ENCODE measurements around the gene LOXL1.
"Not testable (repeated sequence)": the region's sequence is repeated elsewhere in the genome, so short reads cannot be mapped to it uniquely, and the experiment has no call there.

LOXL1 gene

GRCh38 chr15:73965094-73965757 lies 39.0 kb downstream of the LOXL1 start:
- peaks cover 16% of the 10 kb centered on the region for H3K4me1 ChIP-seq (ENCODE audit: control insufficient read depth, low read depth, low read length)
- H3K27me3 ChIP-seq (ENCODE audit: control insufficient read depth, insufficient read depth, low read length) = no peaks in the 10 kb centered on the region
- H3K9me3 ChIP-seq (ENCODE audit: control insufficient read depth, low read depth, low read length) = no peaks in the 10 kb centered on the region
- H3K4me3 ChIP-seq (ENCODE audit: low read length) = peak overlapping the region; percentile 14
- no peak overlapping the region for H3K27ac ChIP-seq (ENCODE audit: low read length)
- no peaks in the 10 kb centered on the region for H3K36me3 ChIP-seq (ENCODE audit: control insufficient read depth, low read depth, low read length)
- peak overlapping the region; percentile 24 for H3K9ac ChIP-seq (ENCODE audit: low read length)

GRCh38 chr15:73965758-73966113 lies 39.5 kb downstream of the LOXL1 start:
- Histone ChIP-seq H3K9ac (ENCODE audit: low read length) (no peak overlapping the region), H3K9me3 (ENCODE audit: control insufficient read depth, low read depth, low read length) (no peaks in the 10 kb centered on the region), H3K27me3 (ENCODE audit: control insufficient read depth, insufficient read depth, low read length) (no peaks in the 10 kb centered on the region), H3K4me3 (ENCODE audit: low read length) (no peak overlapping the region), H3K4me1 (ENCODE audit: control insufficient read depth, low read depth, low read length) (peaks cover 16% of the 10 kb centered on the region), H3K27ac (ENCODE audit: low read length) (no peak overlapping the region), H3K36me3 (ENCODE audit: control insufficient read depth, low read depth, low read length) (no peaks in the 10 kb centered on the region)

DNA sequence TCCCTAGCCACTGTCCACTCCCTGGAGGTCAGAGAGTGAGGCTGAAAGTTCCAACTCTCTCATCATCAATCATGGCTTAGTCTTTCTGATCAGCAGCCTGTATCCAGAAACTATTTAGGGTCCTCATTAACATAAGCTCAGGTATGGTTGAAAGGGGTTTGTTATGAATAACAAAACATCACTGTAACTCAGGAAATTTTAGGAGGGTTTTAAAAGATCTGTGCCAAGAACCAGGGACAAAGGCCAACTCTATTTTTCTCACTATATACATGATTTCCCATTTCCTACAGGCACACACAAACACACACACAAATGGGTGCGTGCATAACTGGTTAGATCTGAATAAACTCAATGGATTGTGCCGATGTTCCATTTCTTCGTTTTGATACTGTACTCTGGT lies 42.2 kb downstream of the LOXL1 start:
- no peak overlapping the region for H3K27ac ChIP-seq (ENCODE audit: low read length)
- H3K4me1 ChIP-seq (ENCODE audit: control insufficient read depth, low read depth, low read length) = peaks cover 18% of the 10 kb centered on the region
- peaks cover 4% of the 10 kb centered on the region for H3K27me3 ChIP-seq (ENCODE audit: control insufficient read depth, insufficient read depth, low read length)
- H3K36me3 ChIP-seq (ENCODE audit: control insufficient read depth, low read depth, low read length) = no peaks in the 10 kb centered on the region
- no peaks in the 10 kb centered on the region for H3K9me3 ChIP-seq (ENCODE audit: control insufficient read depth, low read depth, low read length)
- H3K9ac ChIP-seq (ENCODE audit: low read length) = no peak overlapping the region
- H3K4me3 ChIP-seq (ENCODE audit: low read length) = no peak overlapping the region

GRCh38 chr15:73969151-73969759 lies 43.0 kb downstream of the LOXL1 start:
- peaks cover 4% of the 10 kb centered on the region for H3K27me3 ChIP-seq (ENCODE audit: control insufficient read depth, insufficient read depth, low read length)
- no peaks in the 10 kb centered on the region for H3K36me3 ChIP-seq (ENCODE audit: control insufficient read depth, low read depth, low read length)
- no peak overlapping the region for H3K9ac ChIP-seq (ENCODE audit: low read length)
- peaks cover 18% of the 10 kb centered on the region for H3K4me1 ChIP-seq (ENCODE audit: control insufficient read depth, low read depth, low read length)
- H3K9me3 ChIP-seq (ENCODE audit: control insufficient read depth, low read depth, low read length) = no peaks in the 10 kb centered on the region
- no peak overlapping the region for H3K4me3 ChIP-seq (ENCODE audit: low read length)
- H3K27ac ChIP-seq (ENCODE audit: low read length) = no peak overlapping the region

- no peak overlapping the region for H3K27ac ChIP-seq (ENCODE audit: low read length)
- H3K27me3 ChIP-seq (ENCODE audit: control insufficient read depth, insufficient read depth, low read length) = peaks cover 4% of the 10 kb centered on the region
- no peak overlapping the region for H3K9ac ChIP-seq (ENCODE audit: low read length)
- H3K36me3 ChIP-seq (ENCODE audit: control insufficient read depth, low read depth, low read length) = no peaks in the 10 kb centered on the region
- no peak overlapping the region for H3K4me3 ChIP-seq (ENCODE audit: low read length)
- H3K4me1 ChIP-seq (ENCODE audit: control insufficient read depth, low read depth, low read length) = peaks cover 7% of the 10 kb centered on the region
- no peaks in the 10 kb centered on the region for H3K9me3 ChIP-seq (ENCODE audit: control insufficient read depth, low read depth, low read length)
Measured at GRCh38 chr15:73972984-73973682, 46.9 kb downstream of the LOXL1 start.

GRCh38 chr15:73973683-73974200 lies 47.5 kb downstream of the LOXL1 start:
- H3K36me3 ChIP-seq (ENCODE audit: control insufficient read depth, low read depth, low read length); H3K4me1 ChIP-seq (ENCODE audit: control insufficient read depth, low read depth, low read length); H3K27me3 ChIP-seq (ENCODE audit: control insufficient read depth, insufficient read depth, low read length); H3K27ac ChIP-seq (ENCODE audit: low read length); H3K4me3 ChIP-seq (ENCODE audit: low read length); H3K9me3 ChIP-seq (ENCODE audit: control insufficient read depth, low read depth, low read length); H3K9ac ChIP-seq (ENCODE audit: low read length): not testable (repeated sequence)

- H3K27me3 ChIP-seq (ENCODE audit: control insufficient read depth, insufficient read depth, low read length); H3K9me3 ChIP-seq (ENCODE audit: control insufficient read depth, low read depth, low read length); H3K9ac ChIP-seq (ENCODE audit: low read length); H3K27ac ChIP-seq (ENCODE audit: low read length); H3K4me3 ChIP-seq (ENCODE audit: low read length); H3K4me1 ChIP-seq (ENCODE audit: control insufficient read depth, low read depth, low read length); H3K36me3 ChIP-seq (ENCODE audit: control insufficient read depth, low read depth, low read length): not testable (repeated sequence)
Measured at GRCh38 chr15:73975440-73976125, 49.3 kb downstream of the LOXL1 start.

- H3K36me3 ChIP-seq (ENCODE audit: control insufficient read depth, low read depth, low read length) = no peaks in the 10 kb centered on the region
Measured at GRCh38 chr15:73978896-73979295, 52.6 kb downstream of the LOXL1 start.

DNA sequence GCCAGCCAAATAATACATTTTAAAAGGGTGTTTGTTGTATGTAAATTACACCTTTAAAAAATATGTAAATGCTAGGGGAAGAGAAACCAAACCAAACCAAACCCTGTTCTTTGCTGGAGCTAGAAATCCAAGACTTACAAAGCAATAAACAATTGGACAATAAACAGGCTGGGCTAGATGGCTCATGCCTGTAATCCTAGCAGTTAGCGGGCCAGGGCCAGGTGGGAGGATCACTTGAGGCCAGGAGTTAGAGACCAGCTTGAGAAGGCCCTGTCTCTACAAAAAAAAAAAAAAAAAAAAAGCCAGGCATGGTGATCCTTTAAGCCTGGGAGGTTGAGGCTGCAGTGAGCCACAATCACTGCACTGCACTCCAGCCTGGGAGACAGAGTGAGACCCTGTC lies 53.4 kb downstream of the LOXL1 start:
- Histone ChIP-seq H3K27ac (ENCODE audit: low read length) (no peak overlapping the region), H3K4me1 (ENCODE audit: control insufficient read depth, low read depth, low read length) (no peaks in the 10 kb centered on the region), H3K36me3 (ENCODE audit: control insufficient read depth, low read depth, low read length) (no peaks in the 10 kb centered on the region), H3K9ac (ENCODE audit: low read length) (no peak overlapping the region), H3K9me3 (ENCODE audit: control insufficient read depth, low read depth, low read length) (no peaks in the 10 kb centered on the region), H3K27me3 (ENCODE audit: control insufficient read depth, insufficient read depth, low read length) (no peaks in the 10 kb centered on the region), H3K4me3 (ENCODE audit: low read length) (no peak overlapping the region)

More at GRCh38 chr15:73978896-73979295, 52.6 kb downstream of the LOXL1 start:
- H3K9me3 ChIP-seq (ENCODE audit: control insufficient read depth, low read depth, low read length) = no peaks in the 10 kb centered on the region
- H3K4me3 ChIP-seq (ENCODE audit: low read length) = no peak overlapping the region
- no peak overlapping the region for H3K27ac ChIP-seq (ENCODE audit: low read length)
- H3K4me1 ChIP-seq (ENCODE audit: control insufficient read depth, low read depth, low read length) = no peaks in the 10 kb centered on the region
- no peaks in the 10 kb centered on the region for H3K27me3 ChIP-seq (ENCODE audit: control insufficient read depth, insufficient read depth, low read length)
- no peak overlapping the region for H3K9ac ChIP-seq (ENCODE audit: low read length)

DNA sequence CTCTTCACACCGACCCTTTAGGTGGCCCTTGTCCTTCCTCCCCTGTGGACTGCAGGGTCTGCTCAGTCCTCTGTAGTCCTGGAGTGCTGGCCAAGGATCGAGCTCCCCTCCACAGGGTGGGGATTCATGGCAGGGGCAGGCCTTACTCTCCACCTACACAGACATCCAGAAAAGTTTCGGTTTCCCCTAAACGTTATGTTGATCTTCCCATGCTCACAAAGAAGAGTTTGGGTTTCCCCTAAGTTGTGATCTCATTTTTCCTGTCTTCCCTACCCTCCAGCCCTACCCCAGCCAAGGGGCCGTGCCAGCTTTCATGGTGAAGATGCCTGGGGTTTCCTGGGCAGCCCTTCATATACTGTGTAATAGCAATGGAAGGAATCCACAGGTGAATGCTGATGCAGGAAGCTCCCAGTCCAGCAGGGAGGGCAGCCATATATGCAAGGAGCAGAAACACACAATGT lies 55.5 kb downstream of the LOXL1 start:
- Histone ChIP-seq H3K36me3 (ENCODE audit: control insufficient read depth, low read depth, low read length) (no peaks in the 10 kb centered on the region), H3K4me3 (ENCODE audit: low read length) (no peak overlapping the region), H3K9ac (ENCODE audit: low read length) (no peak overlapping the region), H3K27ac (ENCODE audit: low read length) (no peak overlapping the region), H3K27me3 (ENCODE audit: control insufficient read depth, insufficient read depth, low read length) (no peaks in the 10 kb centered on the region), H3K9me3 (ENCODE audit: control insufficient read depth, low read depth, low read length) (no peaks in the 10 kb centered on the region), H3K4me1 (ENCODE audit: control insufficient read depth, low read depth, low read length) (no peaks in the 10 kb centered on the region)

GRCh38 chr15:73982222-73982962 lies 56.1 kb downstream of the LOXL1 start:
- H3K27ac ChIP-seq (ENCODE audit: low read length) = no peak overlapping the region
- no peaks in the 10 kb centered on the region for H3K9me3 ChIP-seq (ENCODE audit: control insufficient read depth, low read depth, low read length)
- no peaks in the 10 kb centered on the region for H3K27me3 ChIP-seq (ENCODE audit: control insufficient read depth, insufficient read depth, low read length)
- no peak overlapping the region for H3K4me3 ChIP-seq (ENCODE audit: low read length)
- no peaks in the 10 kb centered on the region for H3K4me1 ChIP-seq (ENCODE audit: control insufficient read depth, low read depth, low read length)
- no peaks in the 10 kb centered on the region for H3K36me3 ChIP-seq (ENCODE audit: control insufficient read depth, low read depth, low read length)
- no peak overlapping the region for H3K9ac ChIP-seq (ENCODE audit: low read length)
